Measurements from ENCODE around the gene RNF145.

- TF ChIP-seq EP300 (IDR thresholded peaks at IDR 0.05) (no peak), POLR2A (IDR thresholded peaks at IDR 0.05) (no peak), CTCF (IDR thresholded peaks at IDR 0.05) (no peak)
Measured at GRCh38 chr5:159130871-159131270, 78.5 kb downstream of the RNF145 start.
